Natural killer cell (primary cell): Measurements from ENCODE around the gene POLR1E. TPM values are rescaled to one million over a fixed set of nuclear protein-coding genes. Genes with fewer than 3 reads are reported as not detected.
A peak's percentile ranks its signal among the peaks of the same experiment; 100 is the strongest.

Experiments used
- ATAC-seq, 3 donors: fragments of 150-1000 bp in 2 of 3; fragments of 200-7000 bp in 1 of 3; cut with Tn5 transposase; 1 replicate in 1 of 3; 2 replicates in 2 of 3; pipeline ENCODE4 v1.10.0; 2021; ENCODE audit warnings: mild to moderate bottlenecking in 2 of 3, moderate library complexity in 2 of 3
- DNase-seq, 2 donors: peaks; one replicate each; pipeline versions ENCODE4 v3.0.0 to v3.0.0-alpha.2; 2013 to 2021; ENCODE audit warnings: mixed read lengths in 1 of 2
- H3K27ac ChIP-seq: one replicate; pipeline ENCODE4 v1.5.1; 2013; ENCODE audit warnings: mild to moderate bottlenecking, low read length
- H3K27me3 ChIP-seq: one replicate; pipeline ENCODE4 v1.6.1; 2013; ENCODE audit warnings: low read length; ENCODE audit not compliant: control insufficient read depth, insufficient read depth
- H3K36me3 ChIP-seq: one replicate; pipeline ENCODE4 v1.6.1; 2013; ENCODE audit warnings: low read length; ENCODE audit not compliant: control insufficient read depth, insufficient read depth
- H3K4me1 ChIP-seq: one replicate; pipeline ENCODE4 v1.6.1; 2013; ENCODE audit warnings: low read length; ENCODE audit not compliant: control insufficient read depth, insufficient read depth
- H3K4me3 ChIP-seq: one replicate; pipeline ENCODE4 v1.5.1; 2013; ENCODE audit warnings: low read length
- H3K9me3 ChIP-seq: one replicate; pipeline ENCODE4 v1.6.1; 2013; ENCODE audit warnings: low read length; ENCODE audit not compliant: control insufficient read depth, insufficient read depth
- H3K27ac Mint-ChIP-seq, 2 donors: one replicate each; pipeline ENCODE4 v1.8.0; 2022; ENCODE audit warnings: mild to moderate bottlenecking in 2 of 2, mixed read lengths in 2 of 2, moderate library complexity in 1 of 2
- H3K27me3 Mint-ChIP-seq, 2 donors: one replicate each; pipeline ENCODE4 v1.8.0; 2022; ENCODE audit warnings: low read depth in 2 of 2, mixed read lengths in 2 of 2
- H3K36me3 Mint-ChIP-seq: one replicate; pipeline ENCODE4 v1.8.0; 2022; ENCODE audit warnings: mixed read lengths
- H3K4me1 Mint-ChIP-seq, 2 donors: one replicate each; pipeline ENCODE4 v1.8.0; 2022; ENCODE audit warnings: mixed read lengths in 2 of 2
- H3K4me3 Mint-ChIP-seq: one replicate; pipeline ENCODE4 v1.8.0; 2022; ENCODE audit warnings: mild to moderate bottlenecking, moderate library complexity, mixed read lengths
- H3K9me3 Mint-ChIP-seq, 2 donors: one replicate each; pipeline ENCODE4 v1.8.0; 2022; ENCODE audit warnings: mixed read lengths in 2 of 2
- CTCF ChIP-seq: fragments of 200-600 bp; IDR thresholded peaks from one replicate; pipeline ENCODE4 v1.8.0; 2022; ENCODE audit warnings: antibody characterized with exemption
- WGBS: methylation state at CpG from one replicate; pipeline ENCODE4 v1.1.7; 2013; ENCODE audit warnings: missing lambda C conversion rate; ENCODE audit not compliant: insufficient coverage; 5-methylcytosine and 5-hydroxymethylcytosine counted together
- intact Hi-C: fragments of 100-400 bp; cut with micrococcal nuclease; formaldehyde crosslinking; loops from one replicate; pipeline ENCODE4 v1.14.2; 2022
- total RNA-seq, 4 donors: library from RNA; stranded (reverse); fragments of 120-200 nt in 1 of 4; gene quantifications; one replicate each; pipeline versions ENCODE4 v1.2.3 to v1.2.4, GENCODE V29; 2013 to 2022

The POLR1E gene
- total RNA-seq, 3 donors from 2014 or later (not counting 1 experiment from before 2014, with no cell fraction given) = 17.4 to 23.8 (median 17.8) TPM

- Histone ChIP-seq H3K9me3 (no peaks in the 10 kb centered on the region), H3K27ac (no peak overlapping the region), H3K4me3 (no peak overlapping the region), H3K36me3 (peaks cover 67% of the 10 kb centered on the region), H3K27me3 (no peaks in the 10 kb centered on the region), H3K4me1 (peaks cover 10% of the 10 kb centered on the region)
- no peak overlapping the region for H3K27ac Mint-ChIP-seq
- H3K36me3 Mint-ChIP-seq = peaks cover 43% of the 10 kb centered on the region
- WGBS = 100% methylated on average over 2 of the region's 3 CpGs
- DNase-seq (no peak), ATAC-seq (no peak)
- H3K4me3 Mint-ChIP-seq = no peak overlapping the region
- no peak for TF ChIP-seq CTCF
- H3K27me3 Mint-ChIP-seq = no peaks in the 10 kb centered on the region
- H3K4me1 Mint-ChIP-seq = peaks cover 19 to 20% of the 10 kb centered on the region in 2 donors
- no peaks in the 10 kb centered on the region for H3K9me3 Mint-ChIP-seq
- intact Hi-C loops = no loop called here
Observed at GRCh38 chr9:37498457-37498856, 12.7 kb downstream of the POLR1E start.

- no peaks in the 10 kb centered on the region for H3K9me3 ChIP-seq
- H3K27ac ChIP-seq = no peak overlapping the region
- Mint-ChIP-seq H3K9me3 (no peaks in the 10 kb centered on the region), H3K36me3 (peaks cover 43% of the 10 kb centered on the region), H3K4me1 (peaks cover 27 to 28% of the 10 kb centered on the region in 2 donors), H3K27ac (no peak overlapping the region), H3K4me3 (no peak overlapping the region), H3K27me3 (no peaks in the 10 kb centered on the region)
- TF ChIP-seq CTCF = no peak
- intact Hi-C loops = no loop called here
- peaks cover 18% of the 10 kb centered on the region for H3K4me1 ChIP-seq
- DNase-seq (no peak), ATAC-seq (no peak)
- peaks cover 59% of the 10 kb centered on the region for H3K36me3 ChIP-seq
- H3K27me3 ChIP-seq = no peaks in the 10 kb centered on the region
- no peak overlapping the region for H3K4me3 ChIP-seq
- WGBS = 97% methylated on average over 6 of the region's 6 CpGs
Observed at GRCh38 chr9:37499297-37499696, 13.5 kb downstream of the POLR1E start.

- no peaks in the 10 kb centered on the region for H3K27me3 ChIP-seq
- no peaks in the 10 kb centered on the region for H3K9me3 ChIP-seq
- peaks cover 42% of the 10 kb centered on the region for H3K36me3 ChIP-seq
- Mint-ChIP-seq H3K4me3 (no peak overlapping the region), H3K27ac (peak overlapping the region; percentile 90 to 97), H3K9me3 (no peaks in the 10 kb centered on the region), H3K27me3 (no peaks in the 10 kb centered on the region), H3K36me3 (peaks cover 29% of the 10 kb centered on the region), H3K4me1 (peaks cover 49 to 52% of the 10 kb centered on the region in 2 donors)
- peak overlapping the region; percentile 80 for H3K27ac ChIP-seq
- 94% methylated on average over 1 of the region's 2 CpGs for WGBS
- no peak for TF ChIP-seq CTCF
- H3K4me3 ChIP-seq = no peak overlapping the region
- intact Hi-C loops = loop anchor here (5.0 to 10.0 kb wide), 2 partner anchors 87 to 90 kb away; partner anchors contain the start of gene TOMM5
- ATAC-seq (no peak), DNase-seq (no peak)
- H3K4me1 ChIP-seq = peaks cover 34% of the 10 kb centered on the region
Observed at GRCh38 chr9:37501957-37502596, 16.3 kb downstream of the POLR1E start.
